H9 (cell line): Measurements from ENCODE around the gene PMEPA1. TPM values are rescaled to one million over a fixed set of nuclear protein-coding genes. Genes with fewer than 3 reads are reported as not detected.

ENCODE experiments used
- DNase-seq: peaks from one replicate; pipeline ENCODE4 v3.0.0-alpha.2; 2017
- H2AFZ ChIP-seq: one replicate; pipeline ENCODE4 v1.6.1; 2013; ENCODE audit warnings: mild to moderate bottlenecking, low read length, control low read depth, moderate library complexity
- H2AK5ac ChIP-seq: 2 replicates; pipeline ENCODE4 v1.6.1; 2013; ENCODE audit warnings: low read length, control low read depth, mixed read lengths; ENCODE audit not compliant: insufficient read length
- H2BK120ac ChIP-seq: one replicate; pipeline ENCODE4 v1.6.1; 2013; ENCODE audit warnings: low read depth, mild to moderate bottlenecking, low read length, control low read depth, inconsistent platforms; ENCODE audit not compliant: poor library complexity, severe bottlenecking
- H2BK12ac ChIP-seq: 2 replicates; pipeline ENCODE4 v1.6.1; 2013; ENCODE audit warnings: low read length, control low read depth, mixed read lengths, low read depth; ENCODE audit not compliant: insufficient read length
- H2BK15ac ChIP-seq: 2 replicates; pipeline ENCODE4 v1.6.1; 2013; ENCODE audit warnings: low read depth, low read length, control low read depth
- H2BK20ac ChIP-seq: one replicate; pipeline ENCODE4 v1.6.1; 2013; ENCODE audit warnings: low read depth, mild to moderate bottlenecking, low read length, control low read depth, inconsistent platforms; ENCODE audit not compliant: poor library complexity, severe bottlenecking
- H2BK5ac ChIP-seq: 2 replicates; pipeline ENCODE4 v1.6.1; 2013; ENCODE audit warnings: low read length, control low read depth, mixed read lengths; ENCODE audit not compliant: insufficient read length
- H3K14ac ChIP-seq: 2 replicates; pipeline ENCODE4 v1.6.1; 2013; ENCODE audit warnings: low read length, control low read depth; ENCODE audit not compliant: insufficient read depth
- H3K18ac ChIP-seq: 2 replicates; pipeline ENCODE4 v1.6.1; 2013; ENCODE audit warnings: low read depth, mild to moderate bottlenecking, mixed read lengths, low read length, control low read depth; ENCODE audit not compliant: insufficient read length
- H3K23ac ChIP-seq: 2 replicates; pipeline ENCODE4 v1.6.1; 2013; ENCODE audit warnings: low read length, control low read depth, mixed read lengths, low read depth; ENCODE audit not compliant: insufficient read length
- H3K23me2 ChIP-seq: 2 replicates; pipeline ENCODE4 v1.6.1; 2013; ENCODE audit warnings: low read depth, mild to moderate bottlenecking, mixed read lengths, low read length, control low read depth; ENCODE audit not compliant: insufficient read length, poor library complexity, severe bottlenecking
- H3K27ac ChIP-seq: 2 replicates; pipeline ENCODE4 v1.5.1; 2013; ENCODE audit warnings: low read length, control low read depth, mixed read lengths, low read depth; ENCODE audit not compliant: insufficient read length
- H3K27me3 ChIP-seq: 2 replicates; pipeline ENCODE4 v1.6.1; 2013; ENCODE audit warnings: low read length, control low read depth, inconsistent platforms; ENCODE audit not compliant: insufficient read depth
- H3K4ac ChIP-seq: 2 replicates; pipeline ENCODE4 v1.6.1; 2013; ENCODE audit warnings: low read depth, mild to moderate bottlenecking, control low read depth, inconsistent platforms, low read length, moderate library complexity
- H3K4me1 ChIP-seq: 2 replicates; pipeline ENCODE4 v1.6.1; 2013; ENCODE audit warnings: low read length, control low read depth, inconsistent platforms; ENCODE audit not compliant: insufficient read depth
- H3K4me2 ChIP-seq: 2 replicates; pipeline ENCODE4 v1.6.1; 2013; ENCODE audit warnings: low read length, control low read depth, mixed read lengths; ENCODE audit not compliant: insufficient read length, insufficient read depth
- H3K56ac ChIP-seq: 2 replicates; pipeline ENCODE4 v1.6.1; 2013; ENCODE audit warnings: low read depth, mild to moderate bottlenecking, mixed read lengths, low read length, control low read depth; ENCODE audit not compliant: insufficient read length
- H3K79me1 ChIP-seq: 2 replicates; pipeline ENCODE4 v1.6.1; 2013; ENCODE audit warnings: low read depth, mild to moderate bottlenecking, moderate library complexity, low read length, control low read depth, inconsistent platforms; ENCODE audit not compliant: insufficient read depth, poor library complexity, severe bottlenecking
- H3K79me2 ChIP-seq: 2 replicates; pipeline ENCODE4 v1.6.1; 2013; ENCODE audit warnings: low read length, control low read depth, inconsistent platforms; ENCODE audit not compliant: insufficient read depth
- H3K9ac ChIP-seq: 2 replicates; pipeline ENCODE4 v1.6.1; 2013; ENCODE audit warnings: low read length, control low read depth, mixed read lengths; ENCODE audit not compliant: insufficient read length; ENCODE audit errors: extremely low read depth
- H3K9me3 ChIP-seq: one replicate; pipeline ENCODE4 v1.6.1; 2013; ENCODE audit warnings: low read depth, low read length, inconsistent platforms; ENCODE audit not compliant: control insufficient read depth
- H3T11ph ChIP-seq: one replicate; pipeline ENCODE4 v1.6.1; 2013; ENCODE audit warnings: mild to moderate bottlenecking, low read length, control low read depth, inconsistent platforms
- H4K20me1 ChIP-seq: one replicate; pipeline ENCODE4 v1.6.1; 2013; ENCODE audit not compliant: control insufficient read depth, insufficient read length, insufficient read depth
- H4K5ac ChIP-seq: 2 replicates; pipeline ENCODE4 v1.6.1; 2013; ENCODE audit warnings: low read depth, mild to moderate bottlenecking, mixed read lengths, low read length, control low read depth; ENCODE audit not compliant: insufficient read length
- H4K8ac ChIP-seq: replicated peaks from 2 replicates; pipeline ENCODE4 v1.6.1; 2013; ENCODE audit warnings: low read length, control low read depth, mixed read lengths, low read depth; ENCODE audit not compliant: insufficient read length
- H4K91ac ChIP-seq: 2 replicates; pipeline ENCODE4 v1.6.1; 2013; ENCODE audit warnings: low read depth, mild to moderate bottlenecking, moderate library complexity, mixed read lengths, low read length, control low read depth; ENCODE audit not compliant: insufficient read length
- H3K27ac Mint-ChIP-seq, 3 experiments: 2 replicates in 2 of 3; 3 replicates in 1 of 3; pipeline ENCODE4 v1.8.0; 2020 to 2021; ENCODE audit warnings: mixed read lengths in 3 of 3, mild to moderate bottlenecking in 1 of 3, moderate library complexity in 1 of 3
- H3K27me3 Mint-ChIP-seq: 2 replicates; pipeline ENCODE4 v1.8.0; 2021; ENCODE audit warnings: low read depth, mild to moderate bottlenecking, moderate library complexity, mixed read lengths
- H3K36me3 Mint-ChIP-seq, 3 experiments: 2 replicates in 2 of 3; 3 replicates in 1 of 3; pipeline ENCODE4 v1.8.0; 2020 to 2021; ENCODE audit warnings: low read depth in 3 of 3, mixed read lengths in 3 of 3; ENCODE audit not compliant: insufficient read depth in 1 of 3
- H3K4me1 Mint-ChIP-seq, 2 experiments: 2 replicates each; pipeline ENCODE4 v1.8.0; 2020; ENCODE audit warnings: mixed read lengths in 2 of 2
- H3K4me3 Mint-ChIP-seq, 2 experiments: 2 replicates in 1 of 2; 3 replicates in 1 of 2; pipeline ENCODE4 v1.8.0; 2020 to 2021; ENCODE audit warnings: mild to moderate bottlenecking in 2 of 2, mixed read lengths in 2 of 2, moderate library complexity in 1 of 2
- H3K9me3 Mint-ChIP-seq, 2 experiments: 2 replicates in 1 of 2; 3 replicates in 1 of 2; pipeline ENCODE4 v1.8.0; 2020; ENCODE audit warnings: mild to moderate bottlenecking in 2 of 2, mixed read lengths in 2 of 2, moderate library complexity in 1 of 2
- CTCF ChIP-seq: fragments of 200-600 bp; sonication (generic); conservative IDR thresholded peaks from 3 replicates; pipeline ENCODE4 v1.8.0; 2021; ENCODE audit warnings: antibody characterized with exemption, mild to moderate bottlenecking
- WGBS: extraction: QIAGEN DNeasy Blood & Tissue Kit; methylation state at CpG from one replicate; pipeline ENCODE4 v1.1.7; 2013; ENCODE audit warnings: missing lambda C conversion rate, low lambda C conversion rate, mixed read lengths; ENCODE audit not compliant: insufficient read length; ENCODE audit errors: extremely low coverage; 5-methylcytosine and 5-hydroxymethylcytosine counted together
- total RNA-seq: library from RNA; stranded (reverse); gene quantifications from 2 replicates; pipeline ENCODE4 v1.2.1, GENCODE V29; 2021

Gene PMEPA1
- total RNA-seq, 1 experiment from 2014 or later, result 34.6 TPM

GRCh38 chr20:57744206-57744605, 34.4 kb upstream of the PMEPA1 start:
- H4K91ac ChIP-seq, result no peak overlapping the region
- H3K4me2 ChIP-seq, result no peak overlapping the region
- H3K79me1 ChIP-seq, result no peaks in the 10 kb centered on the region
- no peak overlapping the region for H3T11ph ChIP-seq
- no peak overlapping the region for H3K9ac ChIP-seq
- peaks cover 2% of the 10 kb centered on the region for H3K27me3 Mint-ChIP-seq
- no peaks in the 10 kb centered on the region for H3K79me2 ChIP-seq
- H2BK15ac ChIP-seq, result no peak overlapping the region
- H3K27me3 ChIP-seq, result no peaks in the 10 kb centered on the region
- no peak overlapping the region for H3K27ac ChIP-seq
- DNase-seq, result no peak
- TF ChIP-seq CTCF, result no peak
- H3K9me3 ChIP-seq, result no peaks in the 10 kb centered on the region
- no peak overlapping the region for H3K14ac ChIP-seq
- no peak overlapping the region for H4K5ac ChIP-seq
- no peak overlapping the region for H3K4ac ChIP-seq
- no peak overlapping the region for H3K27ac Mint-ChIP-seq
- H3K18ac ChIP-seq, result no peak overlapping the region
- H2BK5ac ChIP-seq, result no peak overlapping the region
- no peaks in the 10 kb centered on the region; a peak in 1 of 5 replicates for H3K9me3 Mint-ChIP-seq
- H3K4me1 Mint-ChIP-seq, result peaks cover 32 to 33% of the 10 kb centered on the region in 2 experiments
- H3K36me3 Mint-ChIP-seq, result no peaks in the 10 kb centered on the region
- no peak overlapping the region for H3K56ac ChIP-seq
- no CpG with 5 or more reads among the region's 6 CpGs for WGBS
- no peak overlapping the region for H4K8ac ChIP-seq
- H2AFZ ChIP-seq, result no peak overlapping the region
- no peak overlapping the region for H2BK20ac ChIP-seq
- no peaks in the 10 kb centered on the region for H4K20me1 ChIP-seq
- H3K4me1 ChIP-seq, result no peaks in the 10 kb centered on the region
- H2BK120ac ChIP-seq, result no peak overlapping the region
- H3K23ac ChIP-seq, result no peak overlapping the region
- no peaks in the 10 kb centered on the region for H3K23me2 ChIP-seq
- H2BK12ac ChIP-seq, result no peak overlapping the region
- no peak overlapping the region for H2AK5ac ChIP-seq
- H3K4me3 Mint-ChIP-seq, result no peak overlapping the region
